SK-N-SH treated with all-trans-retinoic acid at 6 μM for 48 hours (cell line): ENCODE results near the gene NHSL2.

Experiments used
- ARNTL ChIP-seq: fragments of 450-650 bp; formaldehyde crosslinking; IDR thresholded peaks from 2 replicates; pipeline ENCODE4 v1.5.0; 2020; ENCODE audit warnings: low read depth, mild to moderate bottlenecking, moderate library complexity, borderline replicate concordance
- BACH2 ChIP-seq: fragments of 250-450 bp; sonication (Bioruptor Pico); IDR thresholded peaks from 2 replicates; pipeline ENCODE4 v1.9.0; 2021; ENCODE audit warnings: mild to moderate bottlenecking, borderline replicate concordance
- PATZ1 ChIP-seq: fragments of 250-450 bp; sonication (Bioruptor Pico); IDR thresholded peaks from 2 replicates; pipeline ENCODE4 v1.8.0; 2020; ENCODE audit warnings: mild to moderate bottlenecking, moderate library complexity, borderline replicate concordance
- RARB ChIP-seq: fragments of 250-450 bp; sonication (Bioruptor Pico); IDR thresholded peaks from 2 replicates; pipeline ENCODE4 v1.8.0; 2021; ENCODE audit warnings: mild to moderate bottlenecking, moderate library complexity
- TSHZ2 ChIP-seq: fragments of 250-450 bp; sonication (Bioruptor Pico); IDR thresholded peaks from 2 replicates; pipeline ENCODE4 v1.5.0; 2020; ENCODE audit warnings: mild to moderate bottlenecking, moderate library complexity
- ZNF8 ChIP-seq: fragments of 450-650 bp; formaldehyde crosslinking; IDR thresholded peaks from 2 replicates; pipeline ENCODE4 v1.5.0; 2020; ENCODE audit warnings: mild to moderate bottlenecking, moderate library complexity
- TF ChIP-seq, protein P1 (sequence below): fragments of 250-450 bp; sonication (Bioruptor Pico); IDR thresholded peaks from 2 replicates; pipeline ENCODE4 v1.5.1; 2020; ENCODE audit warnings: low read depth, mild to moderate bottlenecking, moderate library complexity

DNA sequence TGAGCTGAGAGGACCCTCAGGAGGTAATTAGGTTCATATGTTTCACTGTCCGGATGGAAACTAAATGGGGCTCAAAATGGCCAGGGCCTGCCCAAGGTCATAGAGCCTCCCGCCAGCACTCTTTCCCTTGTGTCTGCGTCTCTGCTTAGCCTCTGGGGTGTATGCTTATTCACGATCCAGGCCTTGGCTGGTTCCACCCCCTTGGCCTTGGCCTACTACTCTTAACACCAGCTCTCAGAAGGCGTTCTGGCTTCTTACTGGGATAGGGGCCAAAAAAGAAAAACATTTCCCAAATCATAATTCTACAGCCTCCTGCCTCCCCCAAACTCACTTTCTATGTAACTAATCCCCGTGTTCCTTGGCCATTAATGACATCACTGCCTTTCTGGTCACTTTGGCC lies 152.3 kb downstream of the NHSL2 start:
- TF ChIP-seq BACH2 (CRISPR knock-in tag) (no peak), TSHZ2 (CRISPR knock-in tag) (no peak), ZNF8 (CRISPR knock-in tag) (no peak), ARNTL (CRISPR knock-in tag) (no peak), PATZ1 (CRISPR knock-in tag) (no peak), RARB (CRISPR knock-in tag) (no peak)
- TF ChIP-seq, protein P1, sequence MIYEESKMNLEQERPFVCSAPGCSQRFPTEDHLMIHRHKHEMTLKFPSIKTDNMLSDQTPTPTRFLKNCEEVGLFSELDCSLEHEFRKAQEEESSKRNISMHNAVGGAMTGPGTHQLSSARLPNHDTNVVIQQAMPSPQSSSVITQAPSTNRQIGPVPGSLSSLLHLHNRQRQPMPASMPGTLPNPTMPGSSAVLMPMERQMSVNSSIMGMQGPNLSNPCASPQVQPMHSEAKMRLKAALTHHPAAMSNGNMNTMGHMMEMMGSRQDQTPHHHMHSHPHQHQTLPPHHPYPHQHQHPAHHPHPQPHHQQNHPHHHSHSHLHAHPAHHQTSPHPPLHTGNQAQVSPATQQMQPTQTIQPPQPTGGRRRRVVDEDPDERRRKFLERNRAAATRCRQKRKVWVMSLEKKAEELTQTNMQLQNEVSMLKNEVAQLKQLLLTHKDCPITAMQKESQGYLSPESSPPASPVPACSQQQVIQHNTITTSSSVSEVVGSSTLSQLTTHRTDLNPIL (CRISPR knock-in tag): no peak
